SHP77 treated with DMSO at 0.1 percent for 48 hours (cell line): ENCODE data around the gene IQCK.

Experiments
- DNase-seq: peaks from one replicate; lab custom pipeline; 2025; lab: John Stamatoyannopoulos, UW

Gene IQCK

DNA sequence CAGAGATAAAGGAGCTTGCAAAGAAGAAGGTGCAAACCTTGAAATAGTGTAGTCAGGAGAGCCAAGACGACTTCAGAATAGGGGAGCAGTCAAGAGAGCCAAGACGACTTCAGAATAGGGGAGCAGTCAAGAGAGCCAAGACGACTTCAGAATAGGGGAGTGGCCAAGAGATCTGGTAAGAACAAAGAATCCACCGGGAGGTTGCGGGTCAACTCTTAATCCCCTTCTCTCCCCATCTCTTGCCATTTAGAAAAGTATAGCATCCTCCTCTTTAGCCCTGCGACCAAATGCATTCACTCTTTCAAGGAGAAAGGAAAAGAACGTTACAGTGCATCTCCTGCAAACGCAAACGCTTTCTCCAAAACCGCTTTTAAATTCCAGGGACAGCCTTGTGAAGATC is 757 bp upstream of the IQCK start:
- DNase-seq, result no peak

- DNase-seq, result no peak
Observed at GRCh38 chr16:19718624-19718965, 524 bp downstream of the IQCK start.

GRCh38 chr16:19722269-19722952 is 4.3 kb downstream of the IQCK start:
- no peak for DNase-seq

- no peak for DNase-seq
Observed at GRCh38 chr16:19722981-19723380, 4.9 kb downstream of the IQCK start.

GRCh38 chr16:19728636-19728965 is 10.5 kb downstream of the IQCK start:
- no peak for DNase-seq

DNA sequence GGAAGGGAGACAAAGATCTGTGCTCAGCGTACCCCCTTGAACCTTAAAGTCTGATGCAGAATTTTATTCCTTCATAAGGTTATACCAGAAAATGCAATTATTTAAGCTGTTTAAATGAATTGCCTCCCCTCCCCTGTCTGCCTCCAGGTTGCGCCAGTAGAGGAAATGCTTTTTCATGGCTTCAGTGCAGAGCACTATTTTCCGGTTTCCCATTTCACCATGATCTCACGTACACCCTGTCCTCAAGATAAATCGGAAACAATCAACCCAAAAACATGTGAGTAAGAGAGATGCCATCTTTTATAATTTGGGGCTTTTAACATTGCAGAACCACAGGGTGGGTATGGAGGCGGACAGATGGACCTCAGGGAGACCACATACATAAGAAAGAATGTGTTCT is 15.5 kb downstream of the IQCK start:
- no peak for DNase-seq

- DNase-seq, result no peak
Observed at GRCh38 chr16:19735074-19735867, 17.2 kb downstream of the IQCK start.

DNA sequence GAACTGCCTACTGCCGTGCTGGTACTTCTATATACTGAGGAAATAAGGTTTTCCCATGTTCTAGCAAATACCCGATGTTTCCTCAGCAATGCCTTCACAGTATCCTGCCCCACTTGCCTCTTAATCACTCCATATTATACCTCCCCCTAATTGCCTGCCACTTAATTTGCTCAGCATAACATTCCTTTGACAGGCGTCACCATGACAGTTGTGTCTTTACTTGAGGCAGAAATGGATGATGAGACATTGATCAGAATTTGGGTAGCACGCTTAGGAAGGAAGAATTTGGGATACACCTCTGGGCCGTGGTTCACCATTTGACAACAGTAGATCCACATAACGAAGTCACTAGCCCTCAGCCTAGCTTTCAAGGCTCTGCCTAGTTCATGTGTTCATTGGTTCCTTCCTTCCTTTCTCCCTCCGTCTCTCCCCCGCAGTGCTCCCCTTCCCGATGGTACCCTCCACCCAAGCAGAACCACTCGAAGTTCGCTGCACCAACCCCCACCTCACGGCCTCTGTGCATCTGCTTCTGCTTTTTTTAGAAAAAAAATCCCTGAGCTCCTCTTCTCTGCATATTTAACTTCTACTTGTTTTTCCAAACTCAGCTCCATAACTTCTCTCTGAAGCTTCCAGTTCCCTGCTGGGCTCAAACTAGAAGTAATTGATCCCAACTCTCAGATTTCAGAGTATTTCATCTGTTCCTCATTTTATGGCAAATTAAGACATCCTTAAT is 19.4 kb downstream of the IQCK start:
- no peak for DNase-seq

GRCh38 chr16:19741354-19741753 is 23.3 kb downstream of the IQCK start:
- DNase-seq, result no peak

GRCh38 chr16:19743816-19744159 is 25.7 kb downstream of the IQCK start:
- no peak for DNase-seq

- DNase-seq, result no peak
Observed at GRCh38 chr16:19744670-19745069, 26.6 kb downstream of the IQCK start.

- no peak for DNase-seq
Observed at GRCh38 chr16:19745286-19746010, 27.4 kb downstream of the IQCK start.

DNA sequence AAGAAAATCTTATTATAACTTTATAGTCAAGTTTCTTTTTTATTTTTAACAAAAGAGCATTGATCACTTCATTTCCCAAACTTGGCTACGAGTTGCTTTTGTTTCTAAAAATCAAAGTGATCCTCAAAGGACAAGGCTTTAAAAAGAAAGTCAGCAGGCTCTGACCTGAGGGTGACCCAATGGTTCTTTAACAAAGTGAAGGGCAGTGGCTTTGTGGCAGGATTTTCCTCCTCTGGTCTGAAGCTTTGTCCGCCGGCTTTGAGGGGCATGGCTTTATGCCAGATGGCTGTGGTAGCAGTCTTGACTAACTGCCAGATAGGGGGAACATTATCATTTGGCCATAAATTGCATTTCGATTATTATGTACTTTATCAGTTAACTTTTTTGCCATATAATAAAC is 28.5 kb downstream of the IQCK start:
- no peak for DNase-seq

DNA sequence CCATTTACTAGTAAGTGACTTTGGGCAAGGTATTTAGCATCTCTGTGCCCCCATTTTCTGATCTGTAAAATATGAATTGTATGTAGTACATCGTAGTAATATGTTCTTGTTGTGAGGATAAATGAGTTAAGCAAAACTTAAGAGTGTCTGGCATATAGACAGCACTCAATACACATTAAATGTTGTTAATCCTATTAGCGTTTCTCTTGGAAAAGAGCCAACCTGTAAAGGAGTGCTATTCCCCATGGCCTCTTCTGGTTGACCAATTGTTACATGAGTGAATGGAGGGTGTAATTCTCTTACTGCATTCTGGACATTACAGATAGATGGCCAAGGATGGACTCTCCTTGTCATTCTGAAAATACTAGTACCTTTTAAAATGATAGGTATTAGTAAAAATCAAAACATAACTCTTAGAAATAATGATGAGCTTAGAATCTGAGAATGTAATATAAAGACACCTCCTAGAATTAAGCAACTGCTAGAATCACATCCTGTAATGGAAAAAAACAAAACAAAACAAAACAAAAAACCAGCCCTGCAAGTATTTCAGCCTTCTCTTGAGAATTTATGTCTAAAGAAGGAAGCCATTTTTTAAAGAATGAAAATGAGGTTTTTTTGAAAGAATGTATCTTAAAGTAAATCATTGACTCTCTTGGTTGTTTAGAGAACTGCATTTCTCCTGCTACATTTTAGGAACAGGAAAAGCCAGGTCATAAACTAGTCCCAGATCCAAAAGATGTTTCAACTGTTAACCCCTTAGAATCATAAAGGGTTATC is 30.5 kb downstream of the IQCK start:
- DNase-seq, result no peak

- no peak for DNase-seq
Observed at GRCh38 chr16:19749571-19750080, 31.6 kb downstream of the IQCK start.

DNA sequence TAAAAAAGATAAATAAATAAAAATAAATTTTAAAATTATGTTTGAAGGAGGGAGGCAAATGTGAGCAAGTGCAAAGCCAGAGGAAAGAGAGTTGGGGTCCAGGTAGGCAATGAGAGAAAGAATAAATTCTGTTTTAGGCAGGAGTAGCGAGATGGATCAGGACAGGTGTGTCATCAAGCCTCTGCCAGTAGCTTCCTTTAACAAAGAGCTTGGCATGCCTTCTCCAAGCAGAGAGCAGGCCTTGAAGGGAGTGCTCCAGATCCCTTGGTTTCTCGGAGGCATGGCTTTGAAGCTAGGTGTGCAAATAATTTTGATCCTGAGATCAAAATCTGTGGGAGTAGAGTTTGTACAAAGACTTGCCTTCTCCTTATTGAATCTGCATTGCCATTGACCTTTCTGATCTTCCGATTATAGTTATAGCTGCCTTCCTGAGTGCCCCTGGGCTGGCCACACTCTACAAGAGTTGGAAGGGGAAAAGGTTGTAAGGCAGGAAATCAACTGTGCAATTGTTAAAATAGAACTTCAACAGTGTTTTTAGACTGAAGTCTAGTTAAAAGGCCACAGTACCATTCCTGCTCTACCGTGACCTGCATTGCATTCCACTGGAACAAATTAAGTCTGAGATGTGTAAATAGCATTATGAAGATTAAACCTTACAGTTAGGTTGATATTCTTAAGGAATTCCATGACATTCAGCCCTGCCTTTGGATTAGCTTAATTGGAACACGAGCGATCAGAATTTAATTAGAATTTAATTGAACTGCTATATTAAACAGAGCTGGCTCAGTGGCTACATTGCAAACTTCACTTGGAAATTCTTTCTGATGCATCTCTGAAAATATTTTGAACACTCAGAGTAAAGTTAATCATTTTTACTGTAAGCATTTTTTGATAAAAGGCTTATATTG is 33.7 kb downstream of the IQCK start:
- no peak for DNase-seq

- no peak for DNase-seq
Observed at GRCh38 chr16:19753815-19754643, 36.0 kb downstream of the IQCK start.

- no peak for DNase-seq
Observed at GRCh38 chr16:19754644-19755036, 36.6 kb downstream of the IQCK start.

- DNase-seq, result no peak
Observed at GRCh38 chr16:19755268-19755667, 37.2 kb downstream of the IQCK start.

DNA sequence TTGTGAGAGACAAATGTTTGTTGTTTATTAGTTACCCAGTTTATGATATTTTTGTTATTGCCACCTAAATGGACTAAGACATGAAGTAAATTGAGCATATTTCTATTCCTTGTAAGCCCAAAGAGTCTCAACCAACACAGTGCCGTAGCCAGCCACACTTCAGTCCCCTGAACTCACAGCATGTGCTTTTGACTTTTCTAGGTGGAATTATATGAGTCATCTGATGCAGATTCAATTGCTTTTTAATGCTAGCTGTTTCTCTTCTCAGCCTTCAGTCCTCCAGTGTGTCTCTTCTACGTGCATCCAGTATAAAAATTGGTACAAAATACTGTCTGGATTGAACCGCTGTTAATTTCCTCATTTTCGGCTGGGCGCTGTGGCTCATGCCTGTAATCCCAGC is 39.0 kb downstream of the IQCK start:
- no peak for DNase-seq
